ENCODE measurements around the gene ZNF208.
A peak's percentile ranks its signal among the peaks of the same experiment; 100 is the strongest.
"Not testable (repeated sequence)": the region's sequence is repeated elsewhere in the genome, so short reads cannot be mapped to it uniquely, and the experiment has no call there.

Gene ZNF208

DNA sequence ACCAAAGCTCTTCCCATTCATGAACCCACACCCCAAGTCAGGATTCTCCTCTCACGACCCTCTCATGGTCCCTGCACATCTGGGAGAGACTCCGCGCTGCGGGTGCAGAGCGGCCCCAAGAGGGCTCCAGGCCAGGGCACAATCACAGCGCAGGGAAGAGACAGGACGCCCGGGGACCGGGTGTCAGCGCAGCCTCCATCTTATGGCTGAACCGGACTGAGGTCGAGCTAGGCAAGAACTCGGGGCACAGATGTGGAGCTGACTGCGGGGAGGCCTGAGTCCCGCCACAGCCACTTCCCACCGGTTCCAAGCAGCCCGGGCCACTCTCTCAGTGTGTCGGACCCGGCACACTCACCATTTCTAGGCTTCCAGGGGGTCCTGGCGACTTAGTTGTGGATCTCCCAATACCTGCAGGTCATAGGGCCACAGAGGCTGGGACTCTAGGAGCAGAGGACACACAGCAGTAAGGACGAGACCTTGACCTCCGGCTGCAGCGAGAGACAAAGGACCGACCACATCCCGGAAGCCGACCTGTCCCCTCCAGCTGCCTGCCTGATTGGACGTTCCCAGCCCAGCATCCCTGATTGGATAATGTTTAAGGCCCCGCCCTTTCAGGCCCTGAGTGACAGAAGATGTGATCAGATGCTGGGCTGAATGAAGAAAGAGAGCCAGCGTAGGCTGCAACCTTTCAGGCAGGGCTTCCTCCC lies at the start of gene ZNF208:
Gene ZNF208 (minus strand): TSS at position 507 of the 707 bp plus-strand sequence. CDS start 149 bp downstream, at position 358.
- H3K4me3 ChIP-seq (ENCODE audit: low read depth, low read length); DNase-seq (ENCODE audit: low read depth, low spot score); CTCF ChIA-PET; POLR2A ChIA-PET: not testable (repeated sequence)

DNA sequence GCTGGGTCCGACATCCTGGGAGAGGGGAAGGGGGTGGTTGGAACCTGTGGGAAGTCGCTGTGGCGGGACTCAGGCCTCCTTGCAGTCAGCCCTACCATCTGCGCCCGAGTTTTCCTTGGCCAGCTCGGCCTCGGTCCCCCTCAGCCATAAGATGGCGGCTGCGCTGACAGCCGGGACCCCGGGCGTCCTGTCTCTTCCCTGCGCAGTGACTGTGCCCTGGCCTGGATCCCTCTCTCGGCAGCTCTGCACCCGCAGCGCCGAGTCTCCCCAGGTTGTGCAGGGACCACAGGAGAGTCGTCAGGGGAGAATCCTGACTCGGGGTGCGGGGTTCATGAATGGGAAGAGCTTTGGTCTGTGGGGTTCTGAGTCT lies 41.9 kb upstream of the ZNF208 start:
- TF ChIP-seq, protein P1, sequence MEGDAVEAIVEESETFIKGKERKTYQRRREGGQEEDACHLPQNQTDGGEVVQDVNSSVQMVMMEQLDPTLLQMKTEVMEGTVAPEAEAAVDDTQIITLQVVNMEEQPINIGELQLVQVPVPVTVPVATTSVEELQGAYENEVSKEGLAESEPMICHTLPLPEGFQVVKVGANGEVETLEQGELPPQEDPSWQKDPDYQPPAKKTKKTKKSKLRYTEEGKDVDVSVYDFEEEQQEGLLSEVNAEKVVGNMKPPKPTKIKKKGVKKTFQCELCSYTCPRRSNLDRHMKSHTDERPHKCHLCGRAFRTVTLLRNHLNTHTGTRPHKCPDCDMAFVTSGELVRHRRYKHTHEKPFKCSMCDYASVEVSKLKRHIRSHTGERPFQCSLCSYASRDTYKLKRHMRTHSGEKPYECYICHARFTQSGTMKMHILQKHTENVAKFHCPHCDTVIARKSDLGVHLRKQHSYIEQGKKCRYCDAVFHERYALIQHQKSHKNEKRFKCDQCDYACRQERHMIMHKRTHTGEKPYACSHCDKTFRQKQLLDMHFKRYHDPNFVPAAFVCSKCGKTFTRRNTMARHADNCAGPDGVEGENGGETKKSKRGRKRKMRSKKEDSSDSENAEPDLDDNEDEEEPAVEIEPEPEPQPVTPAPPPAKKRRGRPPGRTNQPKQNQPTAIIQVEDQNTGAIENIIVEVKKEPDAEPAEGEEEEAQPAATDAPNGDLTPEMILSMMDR (IDR thresholded peaks at IDR 0.05; ENCODE audit: insufficient read depth, low read length, missing control alignments) = no peak
- CTCF ChIA-PET = no interaction called here
- no peak for DNase-seq (ENCODE audit: low read depth, low spot score)
- POLR2A ChIA-PET = no interaction called here
- H3K4me3 ChIP-seq (ENCODE audit: low read depth, low read length) = peak overlapping the region; percentile 56

DNA sequence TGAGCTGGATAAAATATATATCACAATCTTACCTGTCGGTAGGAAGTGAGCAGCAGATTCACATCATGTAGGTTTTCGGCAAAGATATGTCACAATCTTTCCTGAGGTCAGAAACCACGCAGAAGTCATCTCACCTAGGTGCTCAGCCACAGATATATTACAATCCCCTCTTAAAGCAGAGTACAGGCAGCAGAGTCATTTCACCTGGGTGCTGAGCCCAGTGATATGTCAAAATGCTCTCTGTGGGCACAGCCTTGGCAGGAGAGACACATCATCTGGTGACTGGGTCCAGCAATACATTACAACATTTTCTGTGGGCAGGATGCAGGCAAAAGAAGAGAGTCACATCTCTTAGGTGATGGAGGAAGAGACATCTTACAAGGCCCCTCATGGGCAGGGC lies 30.4 kb upstream of the ZNF208 start:
- POLR2A ChIA-PET; CTCF ChIA-PET; H3K4me3 ChIP-seq (ENCODE audit: low read depth, low read length); DNase-seq (ENCODE audit: low read depth, low spot score): not testable (repeated sequence)

DNA sequence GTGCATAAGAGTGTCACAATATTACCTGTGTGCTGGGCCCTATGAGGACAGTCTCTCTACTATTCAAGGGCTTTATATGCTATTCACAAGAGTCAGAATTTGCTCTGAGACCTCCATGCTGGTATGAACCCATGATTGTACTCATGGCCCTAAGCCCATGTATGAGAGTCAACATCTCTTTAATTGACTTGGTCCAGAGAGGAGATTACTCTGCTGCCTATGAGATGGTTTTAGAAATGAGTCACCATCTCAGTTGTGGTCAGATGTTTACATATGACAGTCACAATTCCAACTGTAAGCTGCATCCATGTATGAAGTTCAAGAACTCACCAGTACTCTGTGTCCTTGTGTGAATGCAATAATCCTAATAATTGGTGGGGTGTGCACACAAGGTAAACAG lies 19.9 kb upstream of the ZNF208 start:
- TF ChIP-seq, protein P1 (IDR thresholded peaks at IDR 0.05; ENCODE audit: insufficient read depth, low read length, missing control alignments) = no peak
- ChIA-PET POLR2A (no interaction called here), CTCF (no interaction called here)
- no peak overlapping the region for H3K4me3 ChIP-seq (ENCODE audit: low read depth, low read length)
- DNase-seq (ENCODE audit: low read depth, low spot score) = no peak

DNA sequence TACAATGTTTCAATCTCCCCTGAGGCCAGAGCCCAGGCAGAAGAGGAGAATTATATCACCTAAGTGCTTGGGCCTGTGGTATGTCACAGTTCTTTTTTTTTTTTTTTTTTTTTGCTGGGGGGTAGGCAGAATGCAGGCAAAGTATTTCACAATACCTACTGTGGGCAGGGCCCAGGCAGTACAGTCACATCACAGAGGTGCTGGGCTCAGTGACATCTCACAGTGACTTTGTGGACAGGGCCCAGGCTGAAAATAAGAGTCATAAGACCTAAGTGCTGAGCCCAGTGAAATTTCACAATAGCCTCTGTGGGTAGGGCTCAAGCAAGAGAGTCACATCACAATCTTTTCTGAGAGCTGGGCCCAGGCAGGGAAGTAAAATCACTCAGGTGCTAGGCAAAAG lies 15.9 kb upstream of the ZNF208 start:
- POLR2A ChIA-PET = no interaction called here
- no peak overlapping the region for H3K4me3 ChIP-seq (ENCODE audit: low read depth, low read length)
- CTCF ChIA-PET = no interaction called here
- DNase-seq (ENCODE audit: low read depth, low spot score) = no peak
- TF ChIP-seq, protein P1 (IDR thresholded peaks at IDR 0.05; ENCODE audit: insufficient read depth, low read length, missing control alignments) = no peak

DNA sequence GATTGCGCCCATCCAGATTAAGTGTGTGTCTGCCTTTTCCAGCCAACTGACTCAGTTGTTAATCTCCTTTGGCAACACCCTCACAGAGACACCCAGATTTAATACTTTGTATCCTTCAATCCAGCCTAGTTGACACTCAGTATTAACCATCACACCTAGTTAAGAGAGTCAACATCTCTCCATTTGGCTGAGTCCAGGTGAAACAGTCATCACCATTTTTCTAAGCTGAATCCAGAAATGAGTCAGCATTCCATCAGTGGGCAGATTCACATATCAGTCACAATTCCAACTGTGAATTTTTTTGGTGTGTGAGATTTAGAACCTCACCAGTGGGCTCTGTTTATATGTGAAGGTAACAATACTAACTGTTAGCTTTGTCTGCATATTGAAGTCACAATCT lies 14.8 kb upstream of the ZNF208 start:
- CTCF ChIA-PET; H3K4me3 ChIP-seq (ENCODE audit: low read depth, low read length); DNase-seq (ENCODE audit: low read depth, low spot score); POLR2A ChIA-PET: not testable (repeated sequence)

DNA sequence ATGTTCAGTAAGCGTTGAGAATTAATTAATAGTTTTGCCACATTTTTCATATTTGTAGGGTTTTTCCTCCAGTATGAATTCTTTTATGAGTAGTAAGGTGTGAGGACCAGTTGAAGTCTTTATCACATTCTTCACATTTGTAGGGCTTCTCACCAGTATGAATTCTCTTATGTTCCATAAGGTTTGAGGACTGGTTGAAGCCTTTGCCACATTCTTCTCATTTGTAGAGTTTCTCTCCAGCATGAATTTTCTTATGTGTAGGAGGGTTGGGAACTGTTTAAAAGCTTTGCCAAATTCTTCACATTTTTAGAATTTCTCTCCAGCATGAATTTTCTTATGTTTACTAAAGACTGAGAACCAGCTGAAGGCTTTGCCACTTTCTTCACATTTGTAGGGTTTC lies 40.3 kb downstream of the ZNF208 start:
- H3K4me3 ChIP-seq (ENCODE audit: low read depth, low read length) = no peak overlapping the region
- ChIA-PET CTCF (no interaction called here), POLR2A (no interaction called here)
- TF ChIP-seq, protein P1 (IDR thresholded peaks at IDR 0.05; ENCODE audit: insufficient read depth, low read length, missing control alignments) = no peak
- no peak for DNase-seq (ENCODE audit: low read depth, low spot score)

DNA sequence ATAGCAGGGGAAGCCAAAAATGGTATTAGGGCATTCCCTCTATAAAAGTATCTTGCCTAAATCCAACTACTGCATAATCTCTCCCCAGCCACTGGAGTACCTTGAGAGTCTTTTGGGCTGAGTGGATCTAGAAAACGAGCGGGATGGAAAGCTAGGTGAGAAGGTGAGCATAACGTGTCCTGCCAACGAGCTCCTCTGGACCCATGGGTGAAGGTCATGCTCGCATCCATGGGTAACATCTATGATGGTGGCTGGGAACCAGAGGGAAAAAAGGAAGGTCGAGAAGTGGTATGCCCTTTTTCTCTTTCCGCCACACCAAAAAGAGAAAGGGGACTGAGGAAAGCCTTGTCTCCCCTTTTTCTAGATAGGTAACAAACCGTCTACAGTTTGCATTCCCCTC lies 63.0 kb downstream of the ZNF208 start:
- no peak overlapping the region for H3K4me3 ChIP-seq (ENCODE audit: low read depth, low read length)
- DNase-seq (ENCODE audit: low read depth, low spot score) = no peak
- POLR2A ChIA-PET = no interaction called here
- TF ChIP-seq, protein P1 (IDR thresholded peaks at IDR 0.05; ENCODE audit: insufficient read depth, low read length, missing control alignments) = no peak
- CTCF ChIA-PET = no interaction called here
